Upper lobe of left lung (tissue), 6 donors: Measurements from ENCODE around the gene ZFYVE9. TPM values are rescaled to one million over a fixed set of nuclear protein-coding genes. Genes with fewer than 3 reads are reported as not detected.

Experiments used
- ATAC-seq, 2 donors: fragments of 200-7000 bp; cut with Tn5 transposase; one replicate each; pipeline ENCODE4 v1.9.1; 2022; ENCODE audit warnings: mild to moderate bottlenecking in 2 of 2, moderate library complexity in 2 of 2; ENCODE audit not compliant: low FRiP score in 2 of 2
- DNase-seq, 2 donors: peaks; one replicate each; pipeline ENCODE4 v3.0.0-alpha.2; 2019 to 2020
- H3K27ac ChIP-seq, 4 donors: fragments of 200-600 bp; sonication (generic); one replicate each; pipeline ENCODE4 v1.5.1; 2016 to 2019
- H3K27me3 ChIP-seq, 4 donors: fragments of 200-600 bp; sonication (generic); one replicate each; pipeline ENCODE4 v1.5.1; 2017 to 2019
- H3K36me3 ChIP-seq, 4 donors: fragments of 200-600 bp; sonication (generic); one replicate each; pipeline ENCODE4 v1.5.1; 2016 to 2019
- H3K4me1 ChIP-seq, 4 donors: fragments of 200-600 bp; sonication (generic); one replicate each; pipeline ENCODE4 v1.5.1; 2018 to 2019
- H3K4me3 ChIP-seq, 4 donors: fragments of 200-600 bp; sonication (generic); one replicate each; pipeline ENCODE4 v1.5.1; 2017 to 2019; ENCODE audit warnings: mild to moderate bottlenecking in 2 of 4, moderate library complexity in 1 of 4
- H3K9me3 ChIP-seq, 4 donors: fragments of 200-600 bp; sonication (generic); one replicate each; pipeline ENCODE4 v1.5.1; 2018 to 2019
- CTCF ChIP-seq, 6 experiments: fragments of 450-650 bp in 4 of 6; fragments of 200-600 bp in 2 of 6; sonication (generic) in 2 of 6; IDR thresholded peaks; one replicate each; pipeline ENCODE4 v1.5.1; 2016 to 2019; ENCODE audit warnings: antibody characterized with exemption in 6 of 6
- EP300 ChIP-seq, 4 donors: sonication (generic); formaldehyde crosslinking; IDR thresholded peaks; one replicate each; pipeline ENCODE4 v1.5.1; 2017; ENCODE audit warnings: antibody characterized with exemption in 4 of 4, control low read depth in 2 of 4
- POLR2A ChIP-seq, 4 donors: fragments of 450-650 bp; IDR thresholded peaks; one replicate each; pipeline ENCODE4 v1.5.1; 2016 to 2017; ENCODE audit warnings: antibody characterized with exemption in 4 of 4, mild to moderate bottlenecking in 2 of 4
- POLR2AphosphoS5 ChIP-seq, 2 donors: sonication (generic); formaldehyde crosslinking; IDR thresholded peaks; one replicate each; pipeline ENCODE4 v1.5.1; 2017; ENCODE audit warnings: antibody characterized with exemption in 2 of 2
- WGBS, 2 donors: methylation state at CpG; one replicate each; pipeline ENCODE4 v1.1.5; 2017 to 2018; 5-methylcytosine and 5-hydroxymethylcytosine counted together
- total RNA-seq, 6 donors: library from RNA; depleted of rRNA in 4 of 6; stranded (reverse); fragments of >200 nt in 4 of 6; gene quantifications; one replicate each; pipeline versions ENCODE4 v1.1.0 to v1.2.1, GENCODE V29; 2016 to 2021
- donor health status: DM: no; HTN: no; CAD: no; lungs with moderate emphysema.
- donor health status: DM: no; HTN: yes; CAD: no; lungs with severe emphysema.

The ZFYVE9 gene
- total RNA-seq, 6 donors from 2014 or later = 13.4 to 40.3 (median 19.6) TPM

GRCh38 chr1:52216907-52217458 lies 75.1 kb downstream of the ZFYVE9 start:
- Histone ChIP-seq H3K9me3 (peaks cover 21 to 28% (median 22%) of the 10 kb centered on the region in 4 donors), H3K27ac (no peak overlapping the region), H3K4me3 (no peak overlapping the region), H3K4me1 (no peaks in the 10 kb centered on the region), H3K27me3 (no peaks in the 10 kb centered on the region), H3K36me3 (peaks cover 0 to 12% (median 1%) of the 10 kb centered on the region in 4 donors)
- ATAC-seq (no peak), DNase-seq (no peak)
- 86 to 94% methylated on average over 5 of the region's 5 CpGs for WGBS, 2 donors
- TF ChIP-seq CTCF (IDR thresholded peaks at IDR 0.05) (no peak), POLR2A (IDR thresholded peaks at IDR 0.05) (no peak), EP300 (IDR thresholded peaks at IDR 0.05) (no peak)

GRCh38 chr1:52225174-52225573 lies 83.3 kb downstream of the ZFYVE9 start:
- TF ChIP-seq POLR2AphosphoS5 (IDR thresholded peaks at IDR 0.05) = no peak
- TF ChIP-seq EP300 (IDR thresholded peaks at IDR 0.05) = no peak
- TF ChIP-seq CTCF (IDR thresholded peaks at IDR 0.05) = no peak
- TF ChIP-seq POLR2A (IDR thresholded peaks at IDR 0.05) = no peak
- no peaks in the 10 kb centered on the region for H3K36me3 ChIP-seq
- 93 to 97% methylated on average over 10 of the region's 10 CpGs for WGBS, 2 donors
- no peak for ATAC-seq
- no peak overlapping the region for H3K27ac ChIP-seq
- no peak overlapping the region for H3K4me3 ChIP-seq
- no peaks in the 10 kb centered on the region for H3K27me3 ChIP-seq
- DNase-seq = no peak
- H3K9me3 ChIP-seq = peaks cover 12 to 28% (median 20%) of the 10 kb centered on the region in 4 donors
- H3K4me1 ChIP-seq = no peaks in the 10 kb centered on the region

- WGBS, 2 donors = 91 to 92% methylated on average over 3 of the region's 3 CpGs
- ATAC-seq = no peak
Measured at GRCh38 chr1:52229494-52229893, 87.6 kb downstream of the ZFYVE9 start.

GRCh38 chr1:52233463-52233862 lies 91.6 kb downstream of the ZFYVE9 start:
- TF ChIP-seq CTCF (IDR thresholded peaks at IDR 0.05) (no peak), POLR2AphosphoS5 (IDR thresholded peaks at IDR 0.05) (no peak), EP300 (IDR thresholded peaks at IDR 0.05) (no peak), POLR2A (IDR thresholded peaks at IDR 0.05) (no peak)
- Histone ChIP-seq H3K27ac (no peak overlapping the region), H3K4me1 (no peaks in the 10 kb centered on the region), H3K4me3 (no peak overlapping the region), H3K9me3 (no peaks in the 10 kb centered on the region), H3K27me3 (no peaks in the 10 kb centered on the region), H3K36me3 (no peaks in the 10 kb centered on the region)
- WGBS, 2 donors = 93 to 95% methylated on average over 1 of the region's 1 CpG
- DNase-seq (no peak), ATAC-seq (no peak)

More at GRCh38 chr1:52229494-52229893, 87.6 kb downstream of the ZFYVE9 start:
- no peaks in the 10 kb centered on the region for H3K36me3 ChIP-seq
- H3K27me3 ChIP-seq = no peaks in the 10 kb centered on the region
- H3K9me3 ChIP-seq = peaks cover 9 to 18% (median 14%) of the 10 kb centered on the region in 4 donors
- no peaks in the 10 kb centered on the region for H3K4me1 ChIP-seq
- TF ChIP-seq POLR2AphosphoS5 (IDR thresholded peaks at IDR 0.05) = no peak
- no peak for TF ChIP-seq EP300 (IDR thresholded peaks at IDR 0.05)
- no peak for TF ChIP-seq POLR2A (IDR thresholded peaks at IDR 0.05)
- no peak for TF ChIP-seq CTCF (IDR thresholded peaks at IDR 0.05)
- no peak for DNase-seq
- no peak overlapping the region for H3K4me3 ChIP-seq
- no peak overlapping the region for H3K27ac ChIP-seq

GRCh38 chr1:52234014-52234413 lies 92.1 kb downstream of the ZFYVE9 start:
- ATAC-seq (no peak), DNase-seq (no peak)
- TF ChIP-seq EP300 (IDR thresholded peaks at IDR 0.05) (no peak), POLR2A (IDR thresholded peaks at IDR 0.05) (no peak), POLR2AphosphoS5 (IDR thresholded peaks at IDR 0.05) (no peak), CTCF (IDR thresholded peaks at IDR 0.05) (no peak)
- Histone ChIP-seq H3K4me1 (peaks cover 0 to 2% (median 0%) of the 10 kb centered on the region in 4 donors), H3K27me3 (no peaks in the 10 kb centered on the region), H3K9me3 (no peaks in the 10 kb centered on the region), H3K4me3 (no peak overlapping the region), H3K36me3 (no peaks in the 10 kb centered on the region), H3K27ac (no peak overlapping the region)
- 90% methylated on average over 4 of the region's 4 CpGs for WGBS, 2 donors
